NCI-H82 (cell line): Measurements from ENCODE around the gene PTPRN2.
"Not testable (repeated sequence)": the region's sequence is repeated elsewhere in the genome, so short reads cannot be mapped to it uniquely, and the experiment has no call there.

Experiments used
- DNase-seq: peaks from one replicate; lab custom pipeline; 2025; lab: John Stamatoyannopoulos, UW

Gene PTPRN2

GRCh38 chr7:158350166-158350900 lies 237.3 kb downstream of the PTPRN2 start:
- no peak for DNase-seq

GRCh38 chr7:158348446-158348845 lies 239.2 kb downstream of the PTPRN2 start:
- DNase-seq, result no peak

GRCh38 chr7:158348039-158348438 lies 239.6 kb downstream of the PTPRN2 start:
- not testable (repeated sequence) for DNase-seq

GRCh38 chr7:158345731-158346130 lies 241.9 kb downstream of the PTPRN2 start:
- no peak for DNase-seq

- DNase-seq, result no peak
Observed at GRCh38 chr7:158344706-158345300, 242.8 kb downstream of the PTPRN2 start.

- DNase-seq, result no peak
Observed at GRCh38 chr7:158343936-158344455, 243.6 kb downstream of the PTPRN2 start.

GRCh38 chr7:158343526-158343925 lies 244.1 kb downstream of the PTPRN2 start:
- no peak for DNase-seq

DNA sequence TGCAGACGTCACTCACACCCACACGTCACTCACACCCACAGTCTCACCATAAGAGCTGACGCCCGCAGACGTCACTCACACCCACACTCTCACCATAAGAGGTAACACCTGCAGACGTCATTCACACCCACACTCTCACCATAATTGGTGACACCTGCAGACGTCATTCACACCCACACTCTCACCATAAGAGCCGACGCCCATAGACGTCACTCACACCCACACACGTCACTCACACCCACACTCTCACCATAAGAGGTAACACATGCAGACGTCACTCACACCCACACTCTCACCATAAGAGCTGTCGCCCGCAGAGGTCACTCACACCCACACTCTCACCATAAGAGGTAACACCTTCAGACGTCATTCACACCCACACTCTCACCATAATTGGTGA lies 246.5 kb downstream of the PTPRN2 start:
- DNase-seq, result not testable (repeated sequence)

- not testable (repeated sequence) for DNase-seq
Observed at GRCh38 chr7:158336952-158337351, 250.7 kb downstream of the PTPRN2 start.

GRCh38 chr7:158332516-158332915 lies 255.1 kb downstream of the PTPRN2 start:
- DNase-seq, result not testable (repeated sequence)

GRCh38 chr7:158331826-158332450 lies 255.7 kb downstream of the PTPRN2 start:
- DNase-seq, result not testable (repeated sequence)

- no peak for DNase-seq
Observed at GRCh38 chr7:158329686-158330085, 257.9 kb downstream of the PTPRN2 start.

- DNase-seq, result no peak
Observed at GRCh38 chr7:158329014-158329610, 258.5 kb downstream of the PTPRN2 start.

DNA sequence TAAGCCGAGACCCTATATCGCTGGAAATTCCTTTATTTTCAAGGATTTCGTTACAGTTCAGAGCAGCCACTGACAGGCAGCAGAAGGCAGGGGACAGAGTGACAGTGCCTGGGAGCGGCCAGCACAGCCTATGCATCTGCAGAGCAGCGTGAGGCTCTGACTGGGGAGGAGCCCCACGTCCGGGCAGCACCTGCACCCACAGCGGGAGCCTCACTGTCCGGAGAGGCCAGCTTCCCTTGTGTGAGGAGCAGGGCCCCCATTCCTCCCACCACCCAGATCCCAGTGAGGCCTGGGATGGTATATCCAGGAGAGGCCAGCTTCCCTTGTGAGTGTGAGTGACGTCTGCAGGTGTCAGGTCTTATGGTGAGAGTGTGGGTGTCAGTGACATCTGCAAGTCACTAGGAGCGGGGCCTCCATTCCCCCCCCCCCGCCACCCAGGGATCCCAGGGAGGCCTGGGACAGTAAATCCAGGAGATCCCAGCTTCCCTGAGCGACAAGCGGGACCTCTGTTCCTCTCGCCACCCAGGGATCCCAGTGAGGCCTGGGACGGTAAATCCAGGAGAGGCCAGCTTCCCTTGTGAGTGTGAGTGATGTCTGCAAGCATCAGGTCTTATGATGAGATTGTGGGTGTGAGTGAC lies 259.1 kb downstream of the PTPRN2 start:
- DNase-seq, result no peak

DNA sequence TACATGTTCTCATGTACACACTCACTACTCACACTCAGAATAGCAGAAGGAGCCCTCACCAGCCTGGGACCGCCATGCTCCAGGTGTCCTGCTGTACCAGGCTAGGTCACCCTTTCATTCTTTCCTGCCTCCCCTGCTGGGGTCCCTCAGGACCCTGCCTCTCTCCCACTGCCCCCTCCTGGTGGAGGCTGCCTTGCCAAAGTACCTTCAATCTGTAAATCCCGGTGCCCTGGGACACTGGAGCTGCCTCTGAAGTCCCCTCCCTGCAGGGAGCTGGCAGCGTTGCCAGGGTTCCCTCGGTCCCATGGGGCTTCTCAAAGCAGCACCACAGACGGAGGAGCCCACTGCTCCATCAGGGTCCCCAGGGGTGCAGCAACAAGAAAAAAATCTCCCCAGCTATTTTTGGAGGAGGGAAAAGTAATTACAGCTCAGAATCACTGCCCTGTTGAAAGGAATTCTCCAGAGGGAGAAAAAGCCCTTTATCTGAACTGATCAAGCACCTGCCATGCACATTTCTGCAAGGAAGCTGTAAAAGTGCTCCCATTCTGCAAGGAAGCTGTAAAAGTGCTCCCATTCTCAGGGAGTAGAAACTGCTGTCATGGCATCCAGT lies 259.9 kb downstream of the PTPRN2 start:
- no peak for DNase-seq

- DNase-seq, result no peak
Observed at GRCh38 chr7:158327012-158327411, 260.6 kb downstream of the PTPRN2 start.

DNA sequence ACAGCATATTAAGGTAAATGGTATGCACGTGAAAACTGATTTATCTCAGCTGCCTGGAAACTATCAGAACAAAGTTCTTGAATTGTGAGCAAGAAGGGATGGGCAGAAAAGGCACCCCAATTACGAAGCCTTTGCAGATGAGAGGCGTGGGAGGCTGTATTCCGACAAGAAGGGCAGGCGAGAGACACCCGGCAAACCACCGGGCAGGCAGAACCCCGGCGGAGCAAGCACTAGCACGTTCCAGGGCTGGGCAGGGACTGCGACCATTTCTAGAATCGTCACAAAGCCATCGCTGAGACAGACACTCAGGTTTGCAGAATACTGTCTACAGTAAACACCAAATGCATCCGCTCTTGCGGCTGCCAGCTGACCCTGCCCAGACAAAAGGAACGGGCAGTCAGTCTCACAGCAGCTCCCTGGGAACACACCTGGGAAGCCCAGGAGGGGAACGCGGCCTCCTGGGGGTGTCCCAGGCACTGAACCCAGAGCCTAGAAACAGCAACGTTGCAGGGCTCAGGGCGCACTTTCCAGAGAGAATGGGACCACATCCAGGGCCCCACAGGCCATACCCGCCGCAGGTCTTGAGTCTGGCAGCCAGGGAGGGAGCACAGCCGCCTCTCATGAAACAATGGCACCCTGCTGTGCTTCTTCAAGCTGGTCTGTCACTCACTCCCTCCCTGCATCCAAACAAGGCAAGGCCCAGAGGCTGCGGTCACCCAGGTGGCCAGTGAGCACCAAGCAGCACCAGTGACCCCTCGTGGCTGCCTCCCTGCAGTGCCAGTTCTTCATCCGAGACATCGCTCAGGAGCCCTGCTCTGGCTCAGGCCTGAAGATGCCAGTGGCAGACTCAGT lies 261.9 kb downstream of the PTPRN2 start:
- no peak for DNase-seq

GRCh38 chr7:158324397-158325360 lies 262.9 kb downstream of the PTPRN2 start:
- no peak for DNase-seq

- no peak for DNase-seq
Observed at GRCh38 chr7:158323741-158324396, 263.8 kb downstream of the PTPRN2 start.
